Adrenal gland (tissue), 5 donors: ENCODE data around the gene DNAAF5.

Experiments
- POLR2A ChIP-seq, 2 donors: fragments of 450-650 bp; IDR thresholded peaks; one replicate each; pipeline ENCODE4 v1.6.1; 2017; ENCODE audit warnings: antibody characterized with exemption in 2 of 2, mild to moderate bottlenecking in 2 of 2, moderate library complexity in 1 of 2
- TF ChIP-seq, protein P1 (sequence below), 6 experiments: fragments of 450-650 bp in 4 of 6; fragments of 200-600 bp in 2 of 6; sonication (generic) in 1 of 6; IDR thresholded peaks; 1 replicate in 5 of 6; 2 replicates in 1 of 6; pipeline versions ENCODE4 v1.5.1 to v1.8.0; 2016 to 2021; ENCODE audit warnings: antibody characterized with exemption in 6 of 6, mild to moderate bottlenecking in 2 of 6, moderate library complexity in 1 of 6
- donor health status: DM: no; HTN: no; CAD: no.

GRCh38 chr7:777728-778078, 51.2 kb downstream of the DNAAF5 start:
- TF ChIP-seq, protein P1, sequence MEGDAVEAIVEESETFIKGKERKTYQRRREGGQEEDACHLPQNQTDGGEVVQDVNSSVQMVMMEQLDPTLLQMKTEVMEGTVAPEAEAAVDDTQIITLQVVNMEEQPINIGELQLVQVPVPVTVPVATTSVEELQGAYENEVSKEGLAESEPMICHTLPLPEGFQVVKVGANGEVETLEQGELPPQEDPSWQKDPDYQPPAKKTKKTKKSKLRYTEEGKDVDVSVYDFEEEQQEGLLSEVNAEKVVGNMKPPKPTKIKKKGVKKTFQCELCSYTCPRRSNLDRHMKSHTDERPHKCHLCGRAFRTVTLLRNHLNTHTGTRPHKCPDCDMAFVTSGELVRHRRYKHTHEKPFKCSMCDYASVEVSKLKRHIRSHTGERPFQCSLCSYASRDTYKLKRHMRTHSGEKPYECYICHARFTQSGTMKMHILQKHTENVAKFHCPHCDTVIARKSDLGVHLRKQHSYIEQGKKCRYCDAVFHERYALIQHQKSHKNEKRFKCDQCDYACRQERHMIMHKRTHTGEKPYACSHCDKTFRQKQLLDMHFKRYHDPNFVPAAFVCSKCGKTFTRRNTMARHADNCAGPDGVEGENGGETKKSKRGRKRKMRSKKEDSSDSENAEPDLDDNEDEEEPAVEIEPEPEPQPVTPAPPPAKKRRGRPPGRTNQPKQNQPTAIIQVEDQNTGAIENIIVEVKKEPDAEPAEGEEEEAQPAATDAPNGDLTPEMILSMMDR (IDR thresholded peaks at IDR 0.05) = no peak
- no peak for TF ChIP-seq POLR2A (IDR thresholded peaks at IDR 0.05)
